NCI-H146 (cell line): ENCODE results near the gene SYCP1.
"Not testable (repeated sequence)": the region's sequence is repeated elsewhere in the genome, so short reads cannot be mapped to it uniquely, and the experiment has no call there.

Source experiments
- DNase-seq: peaks from one replicate; lab custom pipeline; 2025; lab: John Stamatoyannopoulos, UW

The SYCP1 gene

DNA sequence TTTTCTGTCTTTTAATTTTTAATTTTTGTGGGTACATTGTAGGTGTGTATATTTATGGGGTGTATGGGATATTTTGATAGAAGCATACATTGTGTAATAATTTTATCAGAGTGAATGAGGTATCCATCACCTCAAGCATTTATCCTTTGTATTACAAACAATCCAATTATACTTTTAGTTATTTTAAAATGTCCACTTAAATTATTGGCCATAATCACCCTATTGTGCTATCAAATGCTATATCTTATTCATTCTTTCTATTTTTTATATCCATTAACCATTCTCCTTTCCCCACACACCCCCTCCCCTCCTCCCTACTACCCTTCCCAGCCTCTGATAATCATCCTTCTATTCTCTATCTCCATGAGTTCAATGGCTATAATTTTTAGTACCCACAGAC lies 104.8 kb downstream of the SYCP1 start:
- DNase-seq, result no peak

DNA sequence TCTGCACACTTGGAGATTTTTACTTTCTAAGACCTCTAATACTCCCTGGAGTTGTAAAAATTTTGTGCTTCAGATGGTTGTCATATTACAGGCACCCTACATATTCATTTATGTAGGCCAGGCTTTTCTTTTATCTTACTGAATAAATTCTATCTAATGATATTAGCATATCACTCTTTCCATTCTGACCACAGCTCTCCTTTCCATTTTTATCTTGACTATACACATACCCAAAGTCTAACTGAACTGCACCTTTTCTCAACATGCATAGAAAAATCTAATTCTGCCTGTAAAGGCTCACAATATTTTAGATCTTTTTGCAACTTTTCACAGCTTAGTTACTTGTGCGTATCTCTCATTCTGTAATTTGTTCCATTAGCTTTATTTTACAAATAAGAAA lies 122.2 kb downstream of the SYCP1 start:
- no peak for DNase-seq

DNA sequence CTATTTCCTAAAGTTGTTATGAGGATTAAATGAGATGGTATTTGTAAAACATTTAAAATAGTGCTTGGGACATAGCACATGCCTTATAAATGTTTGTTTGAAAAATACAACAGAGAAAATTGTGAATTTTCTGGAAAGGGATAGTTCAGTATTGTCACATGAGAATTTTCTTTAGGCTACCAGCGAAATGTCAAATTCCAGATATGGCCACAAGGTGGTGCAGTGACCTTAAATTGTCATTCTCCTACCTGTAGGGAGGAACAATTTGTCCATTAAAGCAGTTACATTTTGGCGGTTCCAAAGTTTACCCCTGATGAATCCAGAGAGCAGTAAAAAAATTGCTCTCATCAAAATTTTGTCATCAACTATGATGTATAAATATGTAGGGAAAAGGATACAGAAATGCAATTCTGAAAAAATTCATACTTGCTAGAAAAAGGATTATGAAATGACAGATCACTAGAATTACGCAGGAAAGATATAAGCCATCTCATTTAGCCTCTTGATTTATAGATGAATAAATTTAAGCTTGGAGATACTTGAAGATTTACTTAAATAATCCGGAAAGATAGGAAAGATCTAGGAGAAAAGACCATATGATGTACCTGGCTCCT lies 124.7 kb downstream of the SYCP1 start:
- DNase-seq, result peak; percentile 29

DNA sequence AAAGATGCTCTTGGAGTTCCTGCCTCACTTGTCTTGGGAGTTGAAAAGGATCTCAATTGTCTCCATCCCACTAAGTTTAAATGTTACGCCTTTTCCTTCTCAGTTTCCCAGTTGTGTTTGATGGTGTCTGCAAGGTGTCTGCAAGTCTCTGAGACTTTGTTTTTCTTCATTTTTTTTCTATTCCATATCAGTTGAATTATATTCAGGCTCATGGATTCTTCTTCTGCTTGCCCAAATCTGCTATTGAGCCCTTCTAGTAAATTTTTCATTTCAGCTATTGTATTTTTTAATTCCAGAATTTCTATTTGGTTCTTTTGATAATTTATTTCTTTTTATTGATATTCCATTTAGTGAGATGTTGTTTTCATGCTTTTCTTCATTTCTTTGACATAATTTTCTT lies 127.6 kb downstream of the SYCP1 start:
- no peak for DNase-seq

DNA sequence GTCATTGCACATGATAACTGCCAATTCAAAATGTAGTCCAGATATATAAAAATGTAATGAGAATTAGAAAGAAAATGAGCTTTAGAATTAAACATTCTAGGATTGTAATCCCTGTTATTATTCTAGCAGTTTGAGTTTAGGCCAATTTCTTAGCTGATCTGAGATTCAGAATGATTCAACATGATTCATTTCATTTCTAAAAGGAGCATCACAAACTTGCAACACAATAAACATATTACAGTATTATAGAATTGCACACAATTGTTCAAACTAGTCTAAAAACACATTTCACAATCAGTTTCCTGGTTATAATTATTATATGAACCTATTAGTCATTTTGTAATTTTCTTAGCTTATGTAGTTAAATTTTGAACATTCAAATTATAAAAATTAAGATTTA lies 131.6 kb downstream of the SYCP1 start:
- no peak for DNase-seq

DNA sequence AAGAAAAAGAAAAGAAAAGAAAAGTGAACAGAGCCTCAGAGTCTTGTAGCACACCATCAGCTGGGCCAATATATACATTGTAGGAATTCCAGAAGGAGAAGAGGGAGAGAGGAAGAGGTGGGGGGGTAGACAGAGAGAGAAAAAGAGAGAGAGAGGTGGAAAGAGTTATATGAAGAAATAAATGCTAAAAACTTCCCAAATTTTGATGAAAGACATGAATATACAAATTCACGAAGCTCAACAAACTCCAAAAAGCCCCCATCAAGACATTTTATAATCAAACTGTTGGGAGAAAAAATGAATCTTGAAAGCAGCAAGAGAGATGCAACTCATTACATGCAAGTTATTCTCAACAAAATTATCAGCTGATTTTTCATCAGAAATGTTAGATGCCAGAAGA lies 133.4 kb downstream of the SYCP1 start:
- DNase-seq, result no peak

DNA sequence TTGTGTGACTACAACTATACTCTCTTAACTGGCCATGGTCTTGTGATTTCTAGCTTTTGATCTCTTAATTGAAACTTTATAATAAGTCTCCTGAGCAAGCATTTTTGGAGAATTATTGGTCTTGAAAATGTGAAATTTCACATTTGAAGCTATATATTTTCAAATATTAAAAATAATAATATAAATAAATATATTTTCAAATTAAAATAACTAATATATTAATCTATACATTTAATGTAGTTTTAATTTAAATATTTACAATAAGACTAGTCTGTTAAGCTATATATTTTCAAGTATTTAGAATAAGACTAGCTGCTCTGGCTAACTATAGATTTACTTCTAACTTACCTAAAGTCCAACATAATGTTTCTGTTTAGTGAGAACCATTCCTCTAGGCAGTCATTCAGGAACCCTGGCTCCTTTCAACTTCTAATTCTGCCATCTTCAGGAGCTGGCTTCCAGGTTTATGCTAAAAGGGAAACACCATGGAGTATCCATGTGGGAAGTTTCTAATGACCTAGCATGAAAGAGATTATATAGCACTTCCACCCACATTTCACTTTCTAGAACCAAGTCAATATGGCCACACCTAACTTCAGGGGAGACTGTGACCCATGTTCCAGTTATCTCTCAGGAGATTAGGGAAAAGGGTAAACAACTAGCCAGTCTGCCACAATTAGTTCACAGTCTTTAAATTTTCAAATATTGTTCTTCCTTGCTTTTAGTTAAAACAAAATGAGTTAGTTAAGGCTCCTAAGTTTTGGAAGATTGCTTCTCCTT lies 143.0 kb downstream of the SYCP1 start:
- no peak for DNase-seq

DNA sequence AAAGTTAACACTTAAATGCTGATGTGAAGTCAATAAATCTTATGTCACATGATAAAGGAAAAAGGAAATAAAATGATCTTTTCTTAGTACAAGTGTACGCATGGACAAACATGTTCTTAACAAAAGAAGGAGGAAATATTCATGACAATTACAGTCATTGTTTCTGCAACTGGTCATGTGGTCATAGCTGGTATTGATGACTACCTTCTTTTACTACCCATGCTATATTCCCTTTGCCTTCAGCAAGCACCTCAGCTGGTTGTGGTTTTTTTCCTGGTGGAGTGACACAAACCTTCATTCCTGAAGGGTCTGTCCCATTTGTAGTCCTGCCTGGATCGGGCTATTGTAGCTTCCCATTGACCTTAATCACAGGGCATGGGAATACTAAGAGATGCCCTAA lies 151.5 kb downstream of the SYCP1 start:
- no peak for DNase-seq

DNA sequence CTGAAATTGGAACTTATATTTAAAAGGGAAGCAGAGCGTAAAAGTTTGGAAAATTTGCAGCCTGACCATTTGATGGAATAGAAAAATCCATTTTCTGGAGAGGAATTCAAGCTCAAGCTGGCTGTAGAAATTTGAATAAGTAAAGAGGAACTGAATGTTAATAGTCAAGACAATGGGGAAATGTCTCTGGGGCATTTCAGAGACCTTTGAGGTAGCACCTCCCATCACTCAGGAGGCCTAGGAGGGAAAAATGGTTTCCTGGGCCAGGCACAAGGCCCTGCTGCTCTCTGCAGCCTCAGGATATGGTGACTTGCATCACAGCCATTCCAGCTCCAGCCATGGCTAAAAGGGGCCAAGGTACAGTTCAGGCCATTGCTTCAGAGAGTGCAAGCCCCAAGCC lies 157.3 kb downstream of the SYCP1 start:
- DNase-seq, result no peak

DNA sequence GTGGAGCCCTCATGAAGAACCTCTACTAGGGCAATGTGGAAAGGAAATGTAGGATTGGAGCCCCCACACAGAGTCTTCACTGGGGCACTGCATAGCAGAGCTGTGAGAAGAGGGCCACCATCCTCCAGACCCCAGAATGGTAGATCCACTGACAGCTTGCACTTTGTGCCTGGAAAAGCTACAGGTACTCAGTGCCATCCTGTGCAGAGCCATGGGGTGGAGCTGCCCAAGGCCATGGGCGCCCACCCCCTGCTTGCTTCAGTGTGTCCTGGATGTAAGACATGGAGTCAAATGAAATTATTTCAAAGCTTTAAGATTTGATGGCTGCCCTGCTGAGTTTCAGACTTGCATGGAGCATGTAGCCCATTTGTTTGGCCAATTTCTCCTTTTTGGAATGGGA lies 157.8 kb downstream of the SYCP1 start:
- DNase-seq, result no peak

DNA sequence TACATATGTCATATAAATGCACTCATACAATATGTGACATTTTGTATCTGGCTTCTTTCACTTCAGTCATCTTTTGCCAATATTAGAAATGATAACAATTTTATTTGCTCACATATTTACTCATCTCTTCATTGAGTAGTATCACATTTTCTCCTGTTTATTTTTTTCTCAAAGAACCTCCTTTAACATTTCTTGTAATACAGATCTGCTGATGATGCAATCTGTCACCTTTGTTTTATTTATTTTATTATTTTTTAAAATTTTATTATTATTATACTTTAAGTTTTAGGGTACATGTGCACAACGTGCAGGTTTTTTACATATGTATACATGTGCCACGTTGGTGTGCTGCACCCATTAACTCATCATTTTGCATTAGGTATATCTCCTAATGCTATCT lies 159.1 kb downstream of the SYCP1 start:
- DNase-seq, result no peak

DNA sequence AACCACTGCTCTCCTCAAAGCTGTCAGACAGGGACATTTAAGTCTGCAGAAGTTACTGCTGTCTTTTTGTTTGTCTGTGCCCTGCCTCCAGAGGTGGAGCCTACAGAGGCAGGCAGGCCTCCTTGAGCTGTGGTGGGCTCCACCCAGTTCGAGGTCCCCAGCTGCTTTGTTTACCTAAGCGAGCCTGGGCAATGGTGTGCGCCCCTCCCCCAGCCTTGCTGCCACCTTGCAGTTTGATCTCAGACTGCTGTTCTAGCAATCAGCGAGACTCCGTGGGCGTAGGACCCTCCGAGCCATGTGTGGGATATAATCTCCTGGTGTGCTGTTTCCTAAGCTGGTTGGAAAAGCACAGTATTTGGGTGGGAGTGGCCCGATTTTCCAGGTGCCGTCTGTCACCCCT lies 164.9 kb downstream of the SYCP1 start:
- not testable (repeated sequence) for DNase-seq

DNA sequence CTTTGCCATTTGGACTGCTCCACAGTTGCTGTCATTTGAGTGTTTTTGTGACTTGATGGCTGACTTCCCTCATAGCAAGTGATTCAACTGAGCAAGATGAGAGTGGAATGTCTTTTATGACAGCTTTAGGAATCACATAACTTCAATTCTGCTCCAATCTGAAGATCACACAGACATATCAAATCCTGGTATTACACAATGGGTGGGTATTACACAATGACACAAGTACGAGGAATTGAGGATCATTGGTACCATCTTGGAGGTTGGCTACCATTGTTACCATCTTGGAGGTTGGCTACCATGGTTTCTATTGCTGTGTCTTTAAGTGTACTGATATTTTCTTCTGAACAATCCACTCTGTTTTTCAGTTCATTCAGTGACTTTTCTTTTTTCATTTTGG lies 166.5 kb downstream of the SYCP1 start:
- DNase-seq, result no peak

DNA sequence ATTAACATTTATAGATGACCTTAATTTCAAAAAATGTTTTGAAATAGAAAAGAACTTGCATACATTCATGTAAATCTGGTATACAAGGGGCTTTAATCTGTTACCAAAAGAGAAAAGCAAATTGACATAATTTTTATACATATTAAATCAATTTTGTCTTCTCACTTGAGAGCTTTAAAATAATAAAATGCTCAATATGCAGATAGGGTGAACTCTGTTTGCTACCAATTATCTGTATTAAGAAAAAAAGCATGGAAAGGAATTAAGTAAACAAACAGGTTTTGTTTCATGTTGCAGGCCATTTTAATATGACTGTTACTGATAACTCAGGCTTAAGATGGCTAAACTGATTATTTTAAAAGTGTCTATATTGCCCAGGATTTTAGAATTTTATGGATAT lies 168.9 kb downstream of the SYCP1 start:
- no peak for DNase-seq

DNA sequence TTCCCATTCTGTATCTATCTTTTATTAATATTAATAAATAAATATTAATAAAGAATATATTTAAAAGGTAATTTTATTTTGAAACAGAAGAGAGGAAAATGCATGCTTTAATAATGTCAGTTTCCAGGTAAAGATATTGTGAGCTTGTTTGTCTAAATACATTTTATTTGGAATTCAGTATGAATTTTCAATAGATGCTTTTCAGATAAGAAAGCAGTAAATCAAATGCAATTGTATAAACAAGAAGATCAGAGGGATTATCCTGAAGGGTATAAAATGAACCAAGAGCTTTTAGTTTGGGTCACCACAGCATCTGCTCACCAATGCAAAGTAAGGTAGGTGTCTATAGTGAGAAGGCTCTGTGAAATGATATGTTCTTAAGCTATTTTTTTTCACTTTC lies 174.9 kb downstream of the SYCP1 start, which contains the start of gene TSHB:
TSHB (plus strand) TSS at position 301 of the 400 bp plus-strand sequence. CDS start 3,537 bp downstream, outside the sequence.
- no peak for DNase-seq

DNA sequence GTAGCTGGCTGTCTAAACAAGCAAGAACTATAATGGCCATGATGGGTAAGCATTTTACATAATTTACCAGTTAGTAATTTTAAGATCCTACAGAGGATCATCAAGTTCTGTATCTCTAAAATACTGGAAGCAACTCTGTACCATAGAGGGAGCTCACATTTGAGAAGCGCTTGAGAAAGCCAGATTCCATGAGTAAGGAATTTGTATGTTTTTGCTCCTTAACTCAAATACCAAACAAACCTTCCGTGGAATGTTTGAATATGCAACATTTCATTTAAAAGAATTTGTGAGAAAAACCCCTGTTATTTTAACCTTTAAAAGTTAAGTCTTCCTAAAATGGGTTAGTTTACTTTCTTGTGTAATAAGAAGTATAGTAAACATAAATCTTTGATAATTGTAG lies 176.9 kb downstream of the SYCP1 start:
- DNase-seq, result no peak

DNA sequence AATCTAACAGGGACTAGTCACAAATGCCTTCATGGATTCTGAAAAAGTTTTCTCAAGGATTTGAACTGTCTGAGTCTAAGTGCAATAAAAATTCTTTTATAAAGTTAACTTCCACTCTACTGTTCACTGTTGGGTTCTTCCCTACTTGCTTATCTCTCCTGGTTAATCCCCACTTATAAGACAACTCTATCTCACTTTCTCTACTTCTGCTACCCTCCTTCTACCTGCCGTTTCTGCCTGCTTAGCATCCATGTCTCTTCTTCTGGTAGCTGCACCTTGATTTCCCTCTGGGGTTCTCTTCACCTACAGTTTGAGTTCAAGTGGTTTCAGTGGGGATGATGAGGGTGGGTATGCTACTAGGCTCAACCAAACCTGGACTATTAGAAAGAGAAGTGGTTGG lies 181.0 kb downstream of the SYCP1 start:
- DNase-seq, result no peak

DNA sequence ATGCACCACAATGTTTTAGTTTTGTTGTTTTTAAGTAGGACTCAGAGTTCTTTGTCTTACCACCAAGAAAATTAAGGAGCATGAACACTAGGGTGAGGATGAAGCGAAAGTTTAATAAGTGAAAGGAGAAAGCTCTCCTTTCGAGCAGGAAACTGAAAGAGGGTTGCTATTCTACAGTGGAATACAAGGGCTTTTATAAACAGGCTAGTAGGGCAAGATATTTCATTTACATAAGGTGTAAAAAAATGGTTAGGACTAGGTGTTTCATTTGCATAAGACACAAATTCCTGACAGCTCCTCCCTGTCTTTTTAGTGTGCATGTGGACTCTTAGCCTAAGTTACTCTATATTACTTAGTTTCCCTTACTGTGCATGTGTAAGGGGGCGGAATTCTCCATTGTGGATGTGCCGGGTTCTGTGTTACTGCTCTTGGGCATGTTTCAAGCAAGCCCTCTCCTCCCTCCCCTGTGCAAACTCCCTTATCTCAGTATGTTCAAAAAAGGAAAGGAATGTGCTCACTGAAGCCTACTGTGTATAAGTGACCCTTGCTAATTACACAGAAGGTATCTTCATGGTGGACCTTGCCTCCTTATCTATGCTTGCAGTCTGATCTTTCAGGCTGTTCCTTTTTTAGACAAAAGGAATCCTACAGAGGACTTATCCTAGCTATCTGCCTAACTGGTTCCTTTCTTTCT lies 182.3 kb downstream of the SYCP1 start:
- no peak for DNase-seq

DNA sequence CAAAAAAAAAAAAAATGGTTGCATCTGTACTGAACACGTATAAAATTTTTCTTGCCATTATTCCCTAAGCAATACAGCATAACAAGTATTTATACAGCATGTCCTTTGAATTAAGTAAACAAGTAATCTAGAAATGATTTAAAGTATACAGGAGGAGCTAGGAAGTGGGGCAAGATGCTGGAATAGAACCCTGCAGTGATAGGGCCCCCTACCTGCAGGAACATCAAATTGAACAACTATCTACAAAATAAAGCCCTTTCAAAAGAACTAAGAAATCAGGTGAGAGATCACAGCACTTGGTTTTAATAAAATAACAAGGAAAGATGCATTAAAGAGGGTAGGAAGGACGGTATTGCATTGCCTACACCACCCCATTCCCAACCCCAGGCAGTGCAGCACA lies 185.8 kb downstream of the SYCP1 start:
- DNase-seq, result no peak

DNA sequence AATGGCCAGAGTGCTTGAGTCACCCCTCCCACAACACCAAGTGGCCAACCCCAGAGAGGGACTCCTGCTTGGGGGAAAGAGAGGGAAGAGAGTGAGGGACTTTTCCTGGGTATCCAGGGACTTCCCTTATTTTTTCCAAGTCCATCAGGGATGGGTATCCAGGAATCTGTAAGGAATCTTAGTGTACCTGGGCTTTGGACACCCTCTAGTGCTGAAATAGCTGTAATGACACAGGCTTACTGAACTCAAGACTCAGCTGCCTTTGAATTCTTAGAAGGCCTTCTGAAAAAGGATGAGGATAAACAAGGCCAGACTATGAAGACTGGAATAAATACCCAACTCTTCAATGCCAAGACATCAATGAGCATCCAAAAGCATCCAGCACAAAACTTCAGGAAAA lies 187.0 kb downstream of the SYCP1 start:
- DNase-seq, result no peak
